ENCODE measurements around the gene CNPY1.

CNPY1 gene

GRCh38 chr7:155559519-155560108 lies 13.3 kb upstream of the CNPY1 start:
- H3K4me3 ChIP-seq (ENCODE audit: low read depth, low read length): no peak overlapping the region
- DNase-seq (ENCODE audit: low read depth): no peak
- no peak for TF ChIP-seq CTCF (IDR thresholded peaks at IDR 0.05; ENCODE audit: low read depth, low read length, missing control alignments)

GRCh38 chr7:155558961-155559360 lies 12.6 kb upstream of the CNPY1 start:
- H3K4me3 ChIP-seq (ENCODE audit: low read depth, low read length): no peak overlapping the region
- no peak for DNase-seq (ENCODE audit: low read depth)
- TF ChIP-seq CTCF (IDR thresholded peaks at IDR 0.05; ENCODE audit: low read depth, low read length, missing control alignments): no peak

- no peak for DNase-seq (ENCODE audit: low read depth)
- no peak overlapping the region for H3K4me3 ChIP-seq (ENCODE audit: low read depth, low read length)
- no peak for TF ChIP-seq CTCF (IDR thresholded peaks at IDR 0.05; ENCODE audit: low read depth, low read length, missing control alignments)
Measured at GRCh38 chr7:155558351-155558750, 12.0 kb upstream of the CNPY1 start.

GRCh38 chr7:155557778-155558177 lies 11.4 kb upstream of the CNPY1 start:
- no peak overlapping the region for H3K4me3 ChIP-seq (ENCODE audit: low read depth, low read length)
- TF ChIP-seq CTCF (IDR thresholded peaks at IDR 0.05; ENCODE audit: low read depth, low read length, missing control alignments): no peak
- no peak for DNase-seq (ENCODE audit: low read depth)

GRCh38 chr7:155556763-155557162 lies 10.4 kb upstream of the CNPY1 start:
- DNase-seq (ENCODE audit: low read depth): no peak
- no peak for TF ChIP-seq CTCF (IDR thresholded peaks at IDR 0.05; ENCODE audit: low read depth, low read length, missing control alignments)
- no peak overlapping the region for H3K4me3 ChIP-seq (ENCODE audit: low read depth, low read length)

- DNase-seq (ENCODE audit: low read depth): no peak
- no peak for TF ChIP-seq CTCF (IDR thresholded peaks at IDR 0.05; ENCODE audit: low read depth, low read length, missing control alignments)
Measured at GRCh38 chr7:155555116-155555695, 8.8 kb upstream of the CNPY1 start.

GRCh38 chr7:155553871-155554270 lies 7.5 kb upstream of the CNPY1 start:
- no peak for DNase-seq (ENCODE audit: low read depth)
- no peak overlapping the region for H3K4me3 ChIP-seq (ENCODE audit: low read depth, low read length)
- no peak for TF ChIP-seq CTCF (IDR thresholded peaks at IDR 0.05; ENCODE audit: low read depth, low read length, missing control alignments)

More at GRCh38 chr7:155555116-155555695, 8.8 kb upstream of the CNPY1 start:
- no peak overlapping the region for H3K4me3 ChIP-seq (ENCODE audit: low read depth, low read length)
